Measurements from ENCODE around the gene NEUROG1.

NEUROG1 gene

GRCh38 chr5:135565266-135565665 is 29.5 kb upstream of the NEUROG1 start:
- in situ Hi-C loops (cut with MboI; ENCODE audit: low sequenced_read_pairs) = no loop called here

GRCh38 chr5:135564331-135564730 is 28.6 kb upstream of the NEUROG1 start:
- in situ Hi-C loops (cut with MboI; ENCODE audit: low sequenced_read_pairs) = no loop called here

GRCh38 chr5:135561266-135561665 is 25.5 kb upstream of the NEUROG1 start:
- in situ Hi-C loops (cut with MboI; ENCODE audit: low sequenced_read_pairs) = no loop called here

- in situ Hi-C loops (cut with MboI; ENCODE audit: low sequenced_read_pairs) = no loop called here
These were observed 25.1 kb upstream of the NEUROG1 start for GRCh38 chr5:135560858-135561257.

GRCh38 chr5:135559354-135559753 is 23.6 kb upstream of the NEUROG1 start:
- in situ Hi-C loops (cut with MboI; ENCODE audit: low sequenced_read_pairs) = loop anchor here (10.0 kb wide), 1 partner anchor 95 kb away; no protein-coding TSS in a partner anchor

GRCh38 chr5:135557076-135557838 is 21.5 kb upstream of the NEUROG1 start:
- in situ Hi-C loops (cut with MboI; ENCODE audit: low sequenced_read_pairs) = loop anchor here (10.0 kb wide), 1 partner anchor 92 kb away; no protein-coding TSS in a partner anchor

- in situ Hi-C loops (cut with MboI; ENCODE audit: low sequenced_read_pairs) = loop anchor here (10.0 kb wide), 1 partner anchor 92 kb away; no protein-coding TSS in a partner anchor
These were observed 20.9 kb upstream of the NEUROG1 start for GRCh38 chr5:135556620-135557019.

GRCh38 chr5:135555530-135555929 is 19.8 kb upstream of the NEUROG1 start:
- in situ Hi-C loops (cut with MboI; ENCODE audit: low sequenced_read_pairs) = loop anchor here (10.0 kb wide), 1 partner anchor 91 kb away; no protein-coding TSS in a partner anchor

GRCh38 chr5:135553688-135554462 is 18.1 kb upstream of the NEUROG1 start:
- in situ Hi-C loops (cut with MboI; ENCODE audit: low sequenced_read_pairs) = loop anchor here (10.0 kb wide), 1 partner anchor 89 kb away; no protein-coding TSS in a partner anchor

- in situ Hi-C loops (cut with MboI; ENCODE audit: low sequenced_read_pairs) = loop anchor here (10.0 kb wide), 1 partner anchor 87 kb away; no protein-coding TSS in a partner anchor
These were observed 16.1 kb upstream of the NEUROG1 start for GRCh38 chr5:135551593-135552447.

GRCh38 chr5:135549413-135549812 is 13.6 kb upstream of the NEUROG1 start:
- in situ Hi-C loops (cut with MboI; ENCODE audit: low sequenced_read_pairs) = no loop called here

GRCh38 chr5:135547590-135548254 is 12.0 kb upstream of the NEUROG1 start:
- in situ Hi-C loops (cut with MboI; ENCODE audit: low sequenced_read_pairs) = no loop called here

- in situ Hi-C loops (cut with MboI; ENCODE audit: low sequenced_read_pairs) = no loop called here
These were observed 11.1 kb upstream of the NEUROG1 start for GRCh38 chr5:135546912-135547311.

GRCh38 chr5:135546101-135546500 is 10.3 kb upstream of the NEUROG1 start:
- in situ Hi-C loops (cut with MboI; ENCODE audit: low sequenced_read_pairs) = no loop called here

GRCh38 chr5:135545099-135545498 is 9.3 kb upstream of the NEUROG1 start:
- in situ Hi-C loops (cut with MboI; ENCODE audit: low sequenced_read_pairs) = no loop called here

- in situ Hi-C loops (cut with MboI; ENCODE audit: low sequenced_read_pairs) = no loop called here
These were observed 7.9 kb upstream of the NEUROG1 start for GRCh38 chr5:135543485-135544304.

- in situ Hi-C loops (cut with MboI; ENCODE audit: low sequenced_read_pairs) = no loop called here
These were observed 7.3 kb upstream of the NEUROG1 start for GRCh38 chr5:135543001-135543484.

GRCh38 chr5:135541807-135542502 is 6.2 kb upstream of the NEUROG1 start:
- in situ Hi-C loops (cut with MboI; ENCODE audit: low sequenced_read_pairs) = no loop called here
